Stimulated activated naive B cell treated with anti-CD40 and anti-IgM and Interleukin-4, amounts not matched to agents 10 μg/mL and 1 μg/mL and 100 μg/mL, for 72 hours (primary cell): Measurements from ENCODE around the gene VWA5B2.

Source experiments
- ATAC-seq, 2 donors: fragments of 150-1000 bp; cut with Tn5 transposase; replicated peaks; 2 replicates each; pipeline ENCODE4 v1.10.0; 2021; ENCODE audit warnings: moderate library complexity in 1 of 2
- DNase-seq: peaks from one replicate; pipeline ENCODE4 v3.0.0; 2021
- H3K27ac Mint-ChIP-seq: one replicate; pipeline ENCODE4 v1.8.0; 2022; ENCODE audit warnings: mild to moderate bottlenecking, mixed read lengths
- H3K27me3 Mint-ChIP-seq, 2 donors: one replicate each; pipeline ENCODE4 v1.8.0; 2022; ENCODE audit warnings: mixed read lengths in 2 of 2
- H3K36me3 Mint-ChIP-seq, 2 donors: one replicate each; pipeline ENCODE4 v1.8.0; 2022; ENCODE audit warnings: mixed read lengths in 2 of 2, mild to moderate bottlenecking in 1 of 2
- H3K4me1 Mint-ChIP-seq, 2 donors: one replicate each; pipeline ENCODE4 v1.8.0; 2022; ENCODE audit warnings: mixed read lengths in 2 of 2, mild to moderate bottlenecking in 1 of 2
- H3K4me3 Mint-ChIP-seq, 2 donors: one replicate each; pipeline ENCODE4 v1.8.0; 2022; ENCODE audit warnings: mild to moderate bottlenecking in 2 of 2, mixed read lengths in 2 of 2, moderate library complexity in 1 of 2
- H3K9me3 Mint-ChIP-seq, 2 donors: one replicate each; pipeline ENCODE4 v1.8.0; 2022; ENCODE audit warnings: mixed read lengths in 2 of 2, mild to moderate bottlenecking in 1 of 2

VWA5B2 gene

GRCh38 chr3:184233127-184233843, 3.9 kb downstream of the VWA5B2 start:
- H3K4me3 Mint-ChIP-seq: no peak overlapping the region
- H3K4me1 Mint-ChIP-seq: peaks cover 13 to 18% of the 10 kb centered on the region in 2 donors
- peaks cover 39 to 41% of the 10 kb centered on the region in 2 donors for H3K27me3 Mint-ChIP-seq
- no peak overlapping the region for H3K27ac Mint-ChIP-seq
- no peak for DNase-seq
- no peak for ATAC-seq
- no peaks in the 10 kb centered on the region for H3K36me3 Mint-ChIP-seq
- H3K9me3 Mint-ChIP-seq: no peaks in the 10 kb centered on the region

- no peaks in the 10 kb centered on the region for H3K9me3 Mint-ChIP-seq
- H3K36me3 Mint-ChIP-seq: no peaks in the 10 kb centered on the region
- H3K4me1 Mint-ChIP-seq: peaks cover 10 to 11% of the 10 kb centered on the region in 2 donors
- no peak overlapping the region for H3K27ac Mint-ChIP-seq
- no peak for ATAC-seq
- DNase-seq: no peak
- H3K27me3 Mint-ChIP-seq: peaks cover 30 to 33% of the 10 kb centered on the region in 2 donors
- no peak overlapping the region for H3K4me3 Mint-ChIP-seq
These were observed 4.8 kb downstream of the VWA5B2 start for GRCh38 chr3:184234224-184234623.

DNA sequence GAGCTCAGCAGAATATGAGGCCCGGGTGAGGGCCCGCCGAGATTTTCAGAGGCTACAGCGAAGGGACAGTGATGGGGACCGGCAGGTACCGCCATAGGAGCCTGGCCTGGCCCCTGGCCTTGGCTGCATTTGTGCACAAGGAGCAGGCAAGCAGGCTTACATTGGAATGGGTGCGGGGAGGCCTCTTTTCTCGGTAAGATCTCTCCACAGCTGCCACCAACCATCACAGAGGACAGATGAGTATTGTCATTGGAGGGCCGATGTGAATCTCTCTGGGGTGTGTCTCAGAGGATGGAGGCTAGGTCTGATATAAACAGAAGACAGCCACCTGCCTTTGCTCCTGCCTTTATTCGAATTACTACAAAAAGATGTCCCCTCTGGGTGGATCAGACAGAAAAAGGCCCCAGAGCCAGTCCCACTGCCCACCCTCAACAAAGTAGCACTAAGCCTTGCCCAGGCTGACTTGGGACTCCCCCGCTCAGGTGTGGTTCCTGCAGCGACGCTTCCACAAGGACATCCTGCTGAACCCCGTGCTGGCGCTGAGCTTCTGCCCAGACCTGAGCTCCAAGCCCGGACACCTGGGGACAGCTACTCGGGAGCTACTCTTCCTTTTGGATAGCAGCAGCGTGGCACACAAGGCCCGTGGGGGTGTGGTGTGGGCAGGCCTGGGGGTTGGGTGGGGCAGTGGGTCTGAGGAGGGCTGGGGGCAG, 5.4 kb downstream of the VWA5B2 start:
- no peak for DNase-seq
- H3K27me3 Mint-ChIP-seq: peaks cover 30 to 33% of the 10 kb centered on the region in 2 donors
- no peaks in the 10 kb centered on the region for H3K36me3 Mint-ChIP-seq
- peaks cover 10 to 11% of the 10 kb centered on the region in 2 donors for H3K4me1 Mint-ChIP-seq
- H3K9me3 Mint-ChIP-seq: no peaks in the 10 kb centered on the region
- H3K4me3 Mint-ChIP-seq: no peak overlapping the region
- no peak for ATAC-seq
- no peak overlapping the region for H3K27ac Mint-ChIP-seq

- Mint-ChIP-seq H3K4me1 (peaks cover 10 to 11% of the 10 kb centered on the region in 2 donors), H3K36me3 (no peaks in the 10 kb centered on the region), H3K4me3 (no peak overlapping the region), H3K27ac (no peak overlapping the region), H3K9me3 (no peaks in the 10 kb centered on the region), H3K27me3 (peaks cover 30 to 33% of the 10 kb centered on the region in 2 donors)
- DNase-seq (no peak), ATAC-seq (no peak)
These were observed 6.1 kb downstream of the VWA5B2 start for GRCh38 chr3:184235381-184236032.

- no peak for ATAC-seq
- no peaks in the 10 kb centered on the region for H3K36me3 Mint-ChIP-seq
- no peaks in the 10 kb centered on the region for H3K9me3 Mint-ChIP-seq
- H3K27me3 Mint-ChIP-seq: peaks cover 26 to 30% of the 10 kb centered on the region in 2 donors
- H3K27ac Mint-ChIP-seq: no peak overlapping the region
- no peak for DNase-seq
- peaks cover 7 to 8% of the 10 kb centered on the region in 2 donors for H3K4me1 Mint-ChIP-seq
- no peak overlapping the region for H3K4me3 Mint-ChIP-seq
These were observed 6.6 kb downstream of the VWA5B2 start for GRCh38 chr3:184236033-184236410.

DNA sequence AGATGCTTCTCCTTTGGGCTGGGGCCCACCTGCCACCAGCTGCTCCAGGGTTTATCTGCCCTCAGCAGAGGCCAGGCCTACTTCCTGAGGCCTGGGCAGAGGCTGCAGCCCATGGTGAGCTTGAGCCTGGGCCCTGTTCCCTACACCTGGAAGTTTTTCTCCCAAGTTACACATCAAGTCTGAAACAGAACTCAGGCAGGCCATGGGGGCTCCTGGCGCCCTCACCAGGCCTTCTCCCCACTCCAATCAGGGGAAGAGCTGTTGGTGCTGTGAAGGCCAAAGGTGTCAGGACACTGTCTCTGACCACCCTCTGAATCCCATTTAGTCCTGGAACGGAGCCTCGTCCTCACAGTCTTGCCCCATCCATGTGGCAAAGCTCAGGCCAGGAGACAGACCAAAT, 7.3 kb downstream of the VWA5B2 start:
- peaks cover 20 to 24% of the 10 kb centered on the region in 2 donors for H3K27me3 Mint-ChIP-seq
- DNase-seq (no peak), ATAC-seq (no peak)
- no peaks in the 10 kb centered on the region for H3K9me3 Mint-ChIP-seq
- H3K4me1 Mint-ChIP-seq: peaks cover 1% of the 10 kb centered on the region in 2 donors
- H3K36me3 Mint-ChIP-seq: no peaks in the 10 kb centered on the region
- no peak overlapping the region for H3K4me3 Mint-ChIP-seq
- H3K27ac Mint-ChIP-seq: no peak overlapping the region

DNA sequence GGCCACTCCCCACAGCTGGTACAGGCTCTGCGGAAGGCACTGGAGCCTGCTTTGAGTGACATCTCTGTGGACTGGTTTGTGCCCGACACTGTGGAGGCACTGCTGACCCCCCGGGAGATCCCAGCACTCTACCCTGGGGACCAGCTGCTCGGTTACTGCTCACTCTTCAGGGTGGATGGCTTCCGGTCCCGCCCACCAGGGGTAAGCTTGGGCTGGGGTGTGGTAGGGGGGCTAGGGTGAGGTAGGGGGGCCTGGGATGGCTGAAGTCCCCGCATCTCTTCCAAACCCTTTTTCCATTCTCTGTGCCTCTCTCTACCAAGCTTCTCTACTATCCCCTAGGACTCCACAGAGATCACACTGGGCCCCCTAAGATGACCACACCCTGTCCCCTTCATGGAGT, 7.8 kb downstream of the VWA5B2 start:
- ATAC-seq (no peak), DNase-seq (no peak)
- Mint-ChIP-seq H3K27ac (no peak overlapping the region), H3K9me3 (no peaks in the 10 kb centered on the region), H3K27me3 (peaks cover 14 to 18% of the 10 kb centered on the region in 2 donors), H3K4me3 (no peak overlapping the region), H3K36me3 (peaks cover 2% of the 10 kb centered on the region in 2 donors), H3K4me1 (no peaks in the 10 kb centered on the region)

- ATAC-seq: no peak
- DNase-seq: no peak
- Mint-ChIP-seq H3K4me3 (no peak overlapping the region), H3K4me1 (no peaks in the 10 kb centered on the region), H3K9me3 (no peaks in the 10 kb centered on the region), H3K27me3 (peaks cover 8 to 12% of the 10 kb centered on the region in 2 donors), H3K36me3 (peaks cover 6 to 8% of the 10 kb centered on the region in 2 donors), H3K27ac (no peak overlapping the region)
These were observed 8.4 kb downstream of the VWA5B2 start for GRCh38 chr3:184237807-184238206.

DNA sequence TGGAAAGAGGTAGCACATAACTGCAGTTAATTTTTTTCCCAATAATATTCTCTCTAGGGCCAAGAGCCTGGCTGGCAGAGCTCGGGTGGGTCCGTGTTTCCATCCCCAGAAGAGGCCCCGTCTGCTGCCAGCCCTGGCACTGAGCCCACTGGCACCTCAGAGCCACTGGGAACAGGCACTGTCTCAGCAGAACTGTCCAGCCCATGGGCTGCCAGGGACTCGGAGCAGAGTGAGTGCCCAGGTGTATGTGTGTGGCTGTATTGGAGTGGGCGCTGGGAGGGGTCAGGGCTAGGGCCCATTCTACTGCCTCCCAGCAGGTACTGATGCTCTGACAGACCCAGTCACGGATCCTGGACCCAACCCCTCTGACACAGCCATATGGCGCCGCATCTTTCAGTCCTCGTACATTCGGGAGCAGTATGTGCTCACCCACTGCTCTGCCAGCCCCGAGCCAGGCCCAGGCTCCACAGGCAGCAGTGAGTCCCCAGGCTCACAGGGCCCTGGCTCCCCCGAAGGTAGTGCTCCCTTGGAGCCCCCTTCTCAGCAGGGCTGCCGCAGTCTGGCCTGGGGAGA, 8.9 kb downstream of the VWA5B2 start:
- ATAC-seq (no peak), DNase-seq (no peak)
- no peak overlapping the region for H3K27ac Mint-ChIP-seq
- H3K36me3 Mint-ChIP-seq: peaks cover 8 to 10% of the 10 kb centered on the region in 2 donors
- no peaks in the 10 kb centered on the region for H3K9me3 Mint-ChIP-seq
- no peak overlapping the region for H3K4me3 Mint-ChIP-seq
- no peaks in the 10 kb centered on the region for H3K4me1 Mint-ChIP-seq
- peaks cover 3 to 8% of the 10 kb centered on the region in 2 donors for H3K27me3 Mint-ChIP-seq

GRCh38 chr3:184239221-184239620, 9.8 kb downstream of the VWA5B2 start:
- ATAC-seq (no peak), DNase-seq (no peak)
- H3K4me3 Mint-ChIP-seq: no peak overlapping the region
- H3K36me3 Mint-ChIP-seq: peaks cover 11 to 17% of the 10 kb centered on the region in 2 donors
- no peaks in the 10 kb centered on the region for H3K9me3 Mint-ChIP-seq
- no peak overlapping the region for H3K27ac Mint-ChIP-seq
- H3K27me3 Mint-ChIP-seq: peaks cover 0 to under 1% of the 10 kb centered on the region in 2 donors
- peaks cover 0 to 2% of the 10 kb centered on the region in 2 donors for H3K4me1 Mint-ChIP-seq

DNA sequence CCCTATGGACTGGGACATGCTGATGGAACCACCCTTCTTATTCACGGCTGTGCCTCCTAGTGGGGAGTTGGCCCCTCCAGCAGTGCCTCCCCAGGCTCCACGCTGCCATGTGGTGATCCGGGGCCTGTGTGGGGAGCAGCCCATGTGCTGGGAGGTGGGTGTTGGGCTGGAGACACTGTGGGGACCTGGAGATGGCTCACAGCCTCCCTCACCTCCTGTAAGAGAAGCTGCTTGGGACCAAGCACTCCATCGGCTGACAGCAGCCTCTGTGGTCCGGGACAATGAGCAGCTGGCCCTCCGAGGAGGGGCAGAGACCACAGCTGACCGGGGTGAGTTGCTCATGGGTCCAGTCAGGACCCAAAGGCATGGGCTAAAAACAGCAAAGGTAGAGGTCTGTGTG, 10.3 kb downstream of the VWA5B2 start:
- peak overlapping the region; percentile 1 for H3K27ac Mint-ChIP-seq
- H3K27me3 Mint-ChIP-seq: no peaks in the 10 kb centered on the region
- H3K9me3 Mint-ChIP-seq: no peaks in the 10 kb centered on the region
- peaks cover 0 to 4% of the 10 kb centered on the region in 2 donors for H3K4me1 Mint-ChIP-seq
- no peak for DNase-seq
- H3K36me3 Mint-ChIP-seq: peaks cover 15 to 22% of the 10 kb centered on the region in 2 donors
- ATAC-seq: no peak
- no peak overlapping the region for H3K4me3 Mint-ChIP-seq

DNA sequence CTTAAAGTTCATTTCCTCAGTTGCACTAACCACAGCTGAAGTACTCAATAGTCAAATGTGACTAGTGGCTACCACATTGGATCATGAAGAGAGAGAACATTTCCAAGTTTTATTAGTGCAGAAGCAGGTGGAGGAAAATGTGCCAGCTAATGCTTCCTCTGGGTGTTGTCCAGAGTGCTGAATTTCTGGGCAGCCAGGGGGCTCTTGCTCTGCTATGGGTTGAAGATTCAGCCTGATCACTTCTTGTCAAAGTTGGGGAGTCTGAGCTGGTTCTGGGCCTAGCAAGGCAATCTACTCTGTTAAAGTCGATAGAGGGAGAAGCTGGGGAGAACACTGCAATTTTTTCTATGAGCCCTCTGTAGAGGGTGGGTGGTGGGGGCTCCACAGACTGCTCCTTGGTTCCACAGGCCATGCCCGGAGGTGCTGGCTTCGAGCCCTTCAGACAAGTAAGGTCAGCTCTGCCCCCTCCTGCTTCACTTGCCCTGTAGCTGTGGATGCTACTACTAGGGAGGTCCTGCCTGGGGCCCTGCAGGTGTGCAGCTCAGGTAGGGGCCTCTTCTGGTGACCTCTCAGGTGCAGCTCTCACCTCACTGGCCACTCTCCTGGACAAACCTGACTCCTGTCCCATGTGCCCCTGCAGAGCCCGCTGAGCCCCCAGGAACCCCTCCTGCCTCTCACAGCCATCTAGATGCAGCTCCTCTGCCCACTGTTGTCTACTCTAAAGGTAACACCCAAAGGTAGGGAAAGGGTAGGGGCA, 11.2 kb downstream of the VWA5B2 start:
- Mint-ChIP-seq H3K27ac (no peak overlapping the region), H3K9me3 (no peaks in the 10 kb centered on the region), H3K4me1 (peaks cover 0 to 7% of the 10 kb centered on the region in 2 donors), H3K36me3 (peaks cover 21 to 28% of the 10 kb centered on the region in 2 donors), H3K27me3 (no peaks in the 10 kb centered on the region), H3K4me3 (no peak overlapping the region)
- DNase-seq (no peak), ATAC-seq (peak in 1 of 2 donors; percentile 38)

DNA sequence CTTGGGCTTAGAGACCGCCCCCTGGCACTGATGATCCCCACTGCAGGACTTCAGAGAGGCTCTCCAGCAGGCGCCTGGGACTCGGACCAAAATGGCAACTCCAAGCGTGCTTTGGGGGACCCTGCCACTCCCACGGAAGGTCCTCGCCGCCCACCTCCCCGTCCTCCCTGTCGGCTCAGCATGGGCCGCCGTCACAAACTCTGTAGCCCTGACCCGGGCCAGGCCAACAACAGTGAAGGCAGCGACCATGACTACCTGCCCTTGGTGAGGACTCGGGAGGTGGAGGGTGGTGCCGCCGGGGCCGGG, 11.7 kb downstream of the VWA5B2 start:
- H3K4me1 Mint-ChIP-seq: peaks cover 0 to 7% of the 10 kb centered on the region in 2 donors
- no peaks in the 10 kb centered on the region for H3K27me3 Mint-ChIP-seq
- H3K4me3 Mint-ChIP-seq: no peak overlapping the region
- H3K27ac Mint-ChIP-seq: no peak overlapping the region
- H3K9me3 Mint-ChIP-seq: no peaks in the 10 kb centered on the region
- H3K36me3 Mint-ChIP-seq: peaks cover 21 to 32% of the 10 kb centered on the region in 2 donors
- ATAC-seq (no peak), DNase-seq (no peak)
